ENCODE data around the gene MRFAP1L1. TPM values are rescaled to one million over a fixed set of nuclear protein-coding genes. Genes with fewer than 3 reads are reported as not detected.

The MRFAP1L1 gene
- total and polyA plus RNA-seq, 2 donors (not counting 1 experiment from before 2014, with no cell fraction given) = 12.5 to 57.2 TPM

GRCh38 chr4:6660430-6660829, 49.2 kb downstream of the MRFAP1L1 start:
- TF ChIP-seq CTCF (IDR thresholded peaks at IDR 0.05) = no peak
- no peak for TF ChIP-seq EZH2 (IDR thresholded peaks at IDR 0.05; ENCODE audit: borderline replicate concordance, insufficient read depth, low read depth, low read length, poor library complexity, severe bottlenecking)
- no peak for ATAC-seq (ENCODE audit: low read depth)
- intact Hi-C loops (cut with micrococcal nuclease) = no loop called here
- Histone ChIP-seq H3K79me2 (ENCODE audit: control insufficient read depth, insufficient read depth, low read length) (no peaks in the 10 kb centered on the region), H3K4me2 (replicated peaks; ENCODE audit: low read depth, low read length, poor library complexity, severe bottlenecking) (no peak overlapping the region), H3K4me1 (ENCODE audit: control insufficient read depth in 2 of 2, insufficient read depth in 2 of 2, low read length in 2 of 2) (peaks cover 21 to 25% of the 10 kb centered on the region in 2 donors), H4K20me1 (ENCODE audit: control insufficient read depth, insufficient read depth, low read length, poor library complexity, severe bottlenecking) (no peaks in the 10 kb centered on the region), H3K36me3 (replicated peaks in 1 of 2; ENCODE audit: control extremely low read depth in 1 of 2, control insufficient read depth in 1 of 2, extremely low read depth in 1 of 2, insufficient read depth in 2 of 2, low read length in 1 of 2) (no peaks in the 10 kb centered on the region), H2AFZ (ENCODE audit: insufficient read depth, low read depth, low read length, poor library complexity, severe bottlenecking) (no peak overlapping the region), H3K27me3 (replicated peaks in 1 of 4; ENCODE audit: control extremely low read depth in 1 of 4, control insufficient read depth in 3 of 4, insufficient read depth in 4 of 4, low read length in 3 of 4) (peaks cover 0 to 55% (median 25%) of the 10 kb centered on the region in 4 experiments), H3K27ac (ENCODE audit: low read length in 2 of 2) (no peak overlapping the region), H3K9ac (ENCODE audit: low read length) (no peak overlapping the region), H3K4me3 (ENCODE audit: control extremely low read depth in 1 of 5, extremely low read depth in 1 of 5, insufficient read depth in 1 of 5, low read depth in 2 of 5, low read length in 4 of 5) (no peak overlapping the region), H3K9me3 (ENCODE audit: control extremely low read depth in 1 of 3, control insufficient read depth in 2 of 3, insufficient read depth in 1 of 3, low read length in 2 of 3) (peaks cover 0 to 17% (median 0%) of the 10 kb centered on the region in 3 donors)
- ChIA-PET POLR2A (interaction anchor here (1.1 kb wide), 1 partner anchor 14 kb away, joined by 3 read pairs; no protein-coding TSS in a partner anchor), CTCF (interaction anchor here (0.7 kb wide), 1 partner anchor 13 kb away, joined by 3 read pairs; a partner anchor contains a TSS)
- peaks cover 2% of the 10 kb centered on the region for H3K4me1 Mint-ChIP-seq
- no peaks in the 10 kb centered on the region for H3K9me3 Mint-ChIP-seq (ENCODE audit: insufficient read depth)
- H3K27me3 Mint-ChIP-seq = peaks cover 31% of the 10 kb centered on the region
- no peak overlapping the region for H3K4me3 Mint-ChIP-seq
- no peak for DNase-seq
- H3K27ac Mint-ChIP-seq = no peak overlapping the region
- 94% methylated on average over 3 of the region's 3 CpGs for WGBS (ENCODE audit: insufficient coverage)

- H3K27me3 Mint-ChIP-seq = peaks cover 31% of the 10 kb centered on the region
- CTCF ChIA-PET = interaction anchor here (0.7 to 1.0 kb wide), 2 partner anchors 14 to 214 kb away, joined by 3 read pairs; a partner anchor contains a TSS
These were observed 49.8 kb downstream of the MRFAP1L1 start for GRCh38 chr4:6659897-6660296.

More at GRCh38 chr4:6659897-6660296, 49.8 kb downstream of the MRFAP1L1 start:
- POLR2A ChIA-PET = interaction anchor here (1.1 kb wide), 1 partner anchor 15 kb away, joined by 3 read pairs; no protein-coding TSS in a partner anchor
- intact Hi-C loops (cut with micrococcal nuclease) = no loop called here
- Histone ChIP-seq H4K20me1 (ENCODE audit: control insufficient read depth, insufficient read depth, low read length, poor library complexity, severe bottlenecking) (no peaks in the 10 kb centered on the region), H3K9ac (ENCODE audit: low read length) (no peak overlapping the region), H3K4me2 (replicated peaks; ENCODE audit: low read depth, low read length, poor library complexity, severe bottlenecking) (no peak overlapping the region), H3K36me3 (replicated peaks in 1 of 2; ENCODE audit: control extremely low read depth in 1 of 2, control insufficient read depth in 1 of 2, extremely low read depth in 1 of 2, insufficient read depth in 2 of 2, low read length in 1 of 2) (no peaks in the 10 kb centered on the region), H3K27ac (ENCODE audit: low read length in 2 of 2) (no peak overlapping the region), H3K4me3 (ENCODE audit: control extremely low read depth in 1 of 5, extremely low read depth in 1 of 5, insufficient read depth in 1 of 5, low read depth in 2 of 5, low read length in 4 of 5) (no peak overlapping the region), H3K4me1 (ENCODE audit: control insufficient read depth in 2 of 2, insufficient read depth in 2 of 2, low read length in 2 of 2) (peaks cover 21% of the 10 kb centered on the region in 2 donors), H3K79me2 (ENCODE audit: control insufficient read depth, insufficient read depth, low read length) (no peaks in the 10 kb centered on the region), H3K9me3 (ENCODE audit: control extremely low read depth in 1 of 3, control insufficient read depth in 2 of 3, insufficient read depth in 1 of 3, low read length in 2 of 3) (peaks cover 0 to 17% (median 0%) of the 10 kb centered on the region in 3 donors), H3K27me3 (replicated peaks in 1 of 4; ENCODE audit: control extremely low read depth in 1 of 4, control insufficient read depth in 3 of 4, insufficient read depth in 4 of 4, low read length in 3 of 4) (peaks cover 0 to 49% (median 22%) of the 10 kb centered on the region in 4 experiments), H2AFZ (ENCODE audit: insufficient read depth, low read depth, low read length, poor library complexity, severe bottlenecking) (no peak overlapping the region)
- WGBS (ENCODE audit: insufficient coverage) = 100% methylated on average over 2 of the region's 2 CpGs
- H3K27ac Mint-ChIP-seq = no peak overlapping the region
- peaks cover 2% of the 10 kb centered on the region for H3K4me1 Mint-ChIP-seq
- DNase-seq = no peak
- H3K4me3 Mint-ChIP-seq = no peak overlapping the region
- no peak for ATAC-seq (ENCODE audit: low read depth)
- TF ChIP-seq CTCF (IDR thresholded peaks at IDR 0.05) (no peak), EZH2 (IDR thresholded peaks at IDR 0.05; ENCODE audit: borderline replicate concordance, insufficient read depth, low read depth, low read length, poor library complexity, severe bottlenecking) (no peak)
- H3K9me3 Mint-ChIP-seq (ENCODE audit: insufficient read depth) = no peaks in the 10 kb centered on the region
